K562 (cell line): ENCODE results near the gene FGGY. TPM values are rescaled to one million over a fixed set of nuclear protein-coding genes. Genes with fewer than 3 reads are reported as not detected.
A peak's percentile ranks its signal among the peaks of the same experiment; 100 is the strongest.

Experiments
- ATF1 ChIP-seq, 2 experiments: fragments of 450-650 bp in 1 of 2; IDR thresholded peaks; 2 replicates each; pipeline ENCODE4 v1.6.1; 2016; ENCODE audit warnings: missing compliant biosample characterization in 1 of 2, missing genetic modification characterization in 1 of 2
- CAMTA2 ChIP-seq: fragments of 250-450 bp; sonication (Bioruptor Pico); conservative IDR thresholded peaks from 2 replicates; pipeline ENCODE4 v1.5.1; 2022
- DEAF1 ChIP-seq: fragments of 450-650 bp; formaldehyde crosslinking; IDR thresholded peaks from 2 replicates; pipeline ENCODE4 v1.4.0; 2020; ENCODE audit warnings: mild to moderate bottlenecking, moderate library complexity
- KLF1 ChIP-seq: fragments of 450-650 bp; IDR thresholded peaks from 2 replicates; pipeline ENCODE4 v1.6.1; 2016; ENCODE audit warnings: missing genetic modification characterization, missing compliant biosample characterization
- MAFK ChIP-seq: IDR thresholded peaks from 2 replicates; pipeline ENCODE4 v1.6.1; 2011; ENCODE audit warnings: low read length, improper control_type of control experiment
- MCM2 ChIP-seq: fragments of 450-650 bp; IDR thresholded peaks from 2 replicates; pipeline ENCODE4 v1.6.1; 2017; ENCODE audit warnings: low read depth, mild to moderate bottlenecking
- MCM3 ChIP-seq: fragments of 450-650 bp; IDR thresholded peaks from 2 replicates; pipeline ENCODE4 v1.6.1; 2016
- MEF2A ChIP-seq: IDR thresholded peaks from 2 replicates; pipeline ENCODE4 v1.6.1; 2011; ENCODE audit warnings: low read depth, mild to moderate bottlenecking, low read length, moderate library complexity; ENCODE audit not compliant: control insufficient read depth
- PTRF ChIP-seq: fragments of 450-650 bp; IDR thresholded peaks from 2 replicates; pipeline ENCODE4 v1.6.1; 2016; ENCODE audit warnings: mild to moderate bottlenecking, missing genetic modification characterization, missing compliant biosample characterization
- RERE ChIP-seq: sonication (generic); formaldehyde crosslinking; IDR thresholded peaks from 2 replicates; pipeline ENCODE4 v1.8.0; 2023; ENCODE audit warnings: missing genetic modification reagents, mild to moderate bottlenecking, borderline replicate concordance
- SFPQ ChIP-seq: fragments of 200-400 bp; formaldehyde crosslinking; IDR thresholded peaks from 2 replicates; pipeline ENCODE4 v1.6.1; 2017; ENCODE audit warnings: mild to moderate bottlenecking, low read depth, low read length, moderate library complexity
- SUPT5H ChIP-seq: fragments of 450-650 bp; IDR thresholded peaks from 2 replicates; pipeline ENCODE4 v1.6.1; 2016
- TEAD4 ChIP-seq, 2 experiments: sonication (generic) in 1 of 2; formaldehyde crosslinking in 1 of 2; IDR thresholded peaks; 2 replicates each; pipeline versions ENCODE4 v1.6.1 to v1.8.0; 2012 to 2022; ENCODE audit warnings: borderline replicate concordance in 1 of 2, inconsistent platforms in 1 of 2, low read length in 1 of 2, mild to moderate bottlenecking in 1 of 2, missing genetic modification reagents in 1 of 2
- ZBTB7A ChIP-seq: IDR thresholded peaks from 2 replicates; pipeline ENCODE4 v1.6.1; 2011; ENCODE audit warnings: low read depth, mild to moderate bottlenecking, low read length, moderate library complexity, borderline replicate concordance; ENCODE audit not compliant: control insufficient read depth
- ZNF561 ChIP-seq: fragments of 450-650 bp; formaldehyde crosslinking; conservative IDR thresholded peaks from 2 replicates; pipeline ENCODE4 v1.4.0; 2020; ENCODE audit warnings: mild to moderate bottlenecking, moderate library complexity
- ZNF75A ChIP-seq: fragments of 450-650 bp; formaldehyde crosslinking; IDR thresholded peaks from 2 replicates; pipeline ENCODE4 v1.4.0; 2020; ENCODE audit warnings: mild to moderate bottlenecking
- polyA plus RNA-seq, 8 experiments: library from polyadenylated mRNA; depleted of rRNA in 4 of 8; stranded (reverse) in 5 of 8; unstranded in 3 of 8; fragments of >200 nt; fragmentation: Nextera tagmentation in 2 of 8; fragmentation: Illumina TruSeq in 1 of 8; extraction: Ambion mirVana in 2 of 8; extraction: Trizol in 1 of 8; gene quantifications; 2 replicates each; pipeline versions ENCODE4 v1.2.1 to v1.2.3, GENCODE V29; 2011 to 2014; ENCODE audit warnings: inconsistent platforms in 1 of 8, missing spikeins in 1 of 8
- total RNA-seq, 7 experiments: library from RNA; depleted of rRNA in 6 of 7; stranded (reverse); fragments of >200 nt in 6 of 7; fragmentation: Illumina TruSeq in 2 of 7; extraction: Trizol in 2 of 7; gene quantifications; 2 replicates each; pipeline versions ENCODE4 v1.2.1 to v1.2.3, GENCODE V29; 2011 to 2021; ENCODE audit warnings: low replicate concordance in 1 of 7
- TF ChIP-seq, protein P1 (sequence below): fragments of 250-450 bp; sonication (Bioruptor Pico); IDR thresholded peaks from 2 replicates; pipeline ENCODE4 v1.8.0; 2021; ENCODE audit warnings: borderline replicate concordance, mild to moderate bottlenecking, moderate library complexity; ENCODE audit not compliant: poor library complexity, severe bottlenecking

The FGGY gene
- total and polyA plus RNA-seq, 9 of the 15 experiments (the other 6 are each of a cell fraction or from before 2014, with no cell fraction given): 9.7 to 19.2 (median 12.6) TPM

GRCh38 chr1:59446257-59446901 is 149.5 kb downstream of the FGGY start (continued):
- no peak for TF ChIP-seq SFPQ
- TF ChIP-seq ZBTB7A: no peak
- TF ChIP-seq MCM3: no peak
- no peak for TF ChIP-seq SUPT5H
- TF ChIP-seq MAFK: peak; percentile 13; the same call in 1 of the 2 replicates
- TF ChIP-seq MCM2: no peak
- TF ChIP-seq MEF2A: no peak
- peak; percentile 39; the same call in 1 of the 2 replicates for TF ChIP-seq TEAD4 (IDR thresholded peaks at IDR 0.05; ENCODE audit: low read length)
- TF ChIP-seq TEAD4 (CRISPR knock-in tag; IDR thresholded peaks at IDR 0.05; ENCODE audit: borderline replicate concordance): no peak
- TF ChIP-seq PTRF (tag): no peak
- no peak for TF ChIP-seq RERE (CRISPR knock-in tag)
- TF ChIP-seq, protein P1, sequence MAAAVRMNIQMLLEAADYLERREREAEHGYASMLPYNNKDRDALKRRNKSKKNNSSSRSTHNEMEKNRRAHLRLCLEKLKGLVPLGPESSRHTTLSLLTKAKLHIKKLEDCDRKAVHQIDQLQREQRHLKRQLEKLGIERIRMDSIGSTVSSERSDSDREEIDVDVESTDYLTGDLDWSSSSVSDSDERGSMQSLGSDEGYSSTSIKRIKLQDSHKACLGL: no peak
- no peak for TF ChIP-seq ATF1 (CRISPR knock-in tag; IDR thresholded peaks at IDR 0.05)
- TF ChIP-seq ATF1 (tag; IDR thresholded peaks at IDR 0.05): peak; percentile 59; the same call in 1 of the 2 replicates
- TF ChIP-seq CAMTA2 (CRISPR knock-in tag): no peak
- TF ChIP-seq ZNF561 (CRISPR knock-in tag): no peak
- TF ChIP-seq ZNF75A (CRISPR knock-in tag): no peak
- TF ChIP-seq KLF1: no peak
- TF ChIP-seq DEAF1 (CRISPR knock-in tag): 0 out of 2 replicates have a peak, but pooled peaks have one; percentile 32
